A549 (cell line): ENCODE results near the gene IPO7.

Source experiments
- EP300 ChIP-seq, 2 experiments: fragments of >200 bp; sonication (Bioruptor Twin); formaldehyde crosslinking; IDR thresholded peaks; 2 replicates in 1 of 2; 3 replicates in 1 of 2; pipeline ENCODE4 v1.6.1; 2016 to 2017
- MYC ChIP-seq: IDR thresholded peaks from 2 replicates; pipeline ENCODE4 v1.6.1; 2012; ENCODE audit warnings: mild to moderate bottlenecking, inconsistent platforms, low read length, improper control_type of control experiment, borderline replicate concordance
- NR3C1 ChIP-seq: fragments of >200 bp; sonication (Bioruptor Twin); formaldehyde crosslinking; IDR thresholded peaks from 3 replicates; pipeline ENCODE4 v1.6.1; 2017
- POLR2AphosphoS2 ChIP-seq: conservative IDR thresholded peaks from 2 replicates; pipeline ENCODE4 v1.6.1; 2012; ENCODE audit warnings: low read length, improper control_type of control experiment, inconsistent platforms
- RARB ChIP-seq: fragments of 250-450 bp; sonication (Bioruptor Pico); IDR thresholded peaks from 2 replicates; pipeline ENCODE4 v1.8.0; 2021; ENCODE audit warnings: mild to moderate bottlenecking, moderate library complexity
- RCOR1 ChIP-seq: fragments of 150-350 bp; IDR thresholded peaks from 2 replicates; pipeline ENCODE4 v1.6.1; 2014; ENCODE audit warnings: antibody characterized with exemption, low read length, low read depth
- SMC3 ChIP-seq: fragments of >200 bp; sonication (Bioruptor Twin); formaldehyde crosslinking; IDR thresholded peaks from 3 replicates; pipeline ENCODE4 v1.6.1; 2018; ENCODE audit warnings: inconsistent platforms
- TF ChIP-seq, protein P1 (sequence below): fragments of >200 bp; sonication (Bioruptor Twin); formaldehyde crosslinking; IDR thresholded peaks from 3 replicates; pipeline ENCODE4 v1.5.1; 2016
- TF ChIP-seq, protein P2 (sequence below): fragments of 150-350 bp; IDR thresholded peaks from 2 replicates; pipeline ENCODE4 v1.6.1; 2014; ENCODE audit warnings: low read depth, mild to moderate bottlenecking, low read length

DNA sequence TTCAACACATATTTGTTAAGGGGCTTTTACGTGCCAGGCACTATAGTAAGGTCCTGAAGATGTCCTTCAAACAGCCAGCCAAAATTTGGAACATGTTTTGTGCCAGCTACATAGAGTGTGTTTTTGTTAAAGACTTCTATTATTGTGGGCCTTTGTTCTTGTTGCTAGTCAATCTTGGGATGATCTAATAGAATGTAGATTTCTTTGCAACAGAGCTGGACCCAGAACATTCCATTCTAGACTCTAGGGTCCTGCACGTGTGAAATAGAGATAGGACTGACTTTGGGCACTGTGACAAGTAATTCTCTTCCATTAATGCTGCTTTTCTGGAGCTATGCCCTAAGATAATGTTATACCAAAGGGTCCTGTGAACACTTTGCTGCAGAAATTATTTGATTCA is 16.9 kb upstream of the IPO7 start:
- TF ChIP-seq RCOR1 = no peak
- TF ChIP-seq, protein P1, sequence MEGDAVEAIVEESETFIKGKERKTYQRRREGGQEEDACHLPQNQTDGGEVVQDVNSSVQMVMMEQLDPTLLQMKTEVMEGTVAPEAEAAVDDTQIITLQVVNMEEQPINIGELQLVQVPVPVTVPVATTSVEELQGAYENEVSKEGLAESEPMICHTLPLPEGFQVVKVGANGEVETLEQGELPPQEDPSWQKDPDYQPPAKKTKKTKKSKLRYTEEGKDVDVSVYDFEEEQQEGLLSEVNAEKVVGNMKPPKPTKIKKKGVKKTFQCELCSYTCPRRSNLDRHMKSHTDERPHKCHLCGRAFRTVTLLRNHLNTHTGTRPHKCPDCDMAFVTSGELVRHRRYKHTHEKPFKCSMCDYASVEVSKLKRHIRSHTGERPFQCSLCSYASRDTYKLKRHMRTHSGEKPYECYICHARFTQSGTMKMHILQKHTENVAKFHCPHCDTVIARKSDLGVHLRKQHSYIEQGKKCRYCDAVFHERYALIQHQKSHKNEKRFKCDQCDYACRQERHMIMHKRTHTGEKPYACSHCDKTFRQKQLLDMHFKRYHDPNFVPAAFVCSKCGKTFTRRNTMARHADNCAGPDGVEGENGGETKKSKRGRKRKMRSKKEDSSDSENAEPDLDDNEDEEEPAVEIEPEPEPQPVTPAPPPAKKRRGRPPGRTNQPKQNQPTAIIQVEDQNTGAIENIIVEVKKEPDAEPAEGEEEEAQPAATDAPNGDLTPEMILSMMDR = no peak
- TF ChIP-seq MYC = no peak
- no peak for TF ChIP-seq EP300 (IDR thresholded peaks at IDR 0.05)
- no peak for TF ChIP-seq POLR2AphosphoS2
- no peak for TF ChIP-seq SMC3
- TF ChIP-seq, protein P2, sequence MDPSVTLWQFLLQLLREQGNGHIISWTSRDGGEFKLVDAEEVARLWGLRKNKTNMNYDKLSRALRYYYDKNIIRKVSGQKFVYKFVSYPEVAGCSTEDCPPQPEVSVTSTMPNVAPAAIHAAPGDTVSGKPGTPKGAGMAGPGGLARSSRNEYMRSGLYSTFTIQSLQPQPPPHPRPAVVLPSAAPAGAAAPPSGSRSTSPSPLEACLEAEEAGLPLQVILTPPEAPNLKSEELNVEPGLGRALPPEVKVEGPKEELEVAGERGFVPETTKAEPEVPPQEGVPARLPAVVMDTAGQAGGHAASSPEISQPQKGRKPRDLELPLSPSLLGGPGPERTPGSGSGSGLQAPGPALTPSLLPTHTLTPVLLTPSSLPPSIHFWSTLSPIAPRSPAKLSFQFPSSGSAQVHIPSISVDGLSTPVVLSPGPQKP = no peak
- TF ChIP-seq RARB (CRISPR knock-in tag) = no peak
- TF ChIP-seq NR3C1 = no peak
